Amniotic stem cell (primary cell): ENCODE measurements around the gene MMP25.
"Not testable (repeated sequence)": the region's sequence is repeated elsewhere in the genome, so short reads cannot be mapped to it uniquely, and the experiment has no call there.

Experiments used
- DNase-seq: peaks from one replicate; lab custom pipeline; 2025; lab: John Stamatoyannopoulos, UW

MMP25 gene

GRCh38 chr16:3030222-3031212 is 15.8 kb upstream of the MMP25 start:
- DNase-seq, result no peak

- DNase-seq, result no peak
These were observed 13.7 kb upstream of the MMP25 start for GRCh38 chr16:3032624-3033023.

- no peak for DNase-seq
These were observed 10.9 kb upstream of the MMP25 start for GRCh38 chr16:3035289-3035971.

GRCh38 chr16:3035972-3036725 is 10.2 kb upstream of the MMP25 start:
- no peak for DNase-seq

- no peak for DNase-seq
These were observed 9.5 kb upstream of the MMP25 start, which contains the start of gene BICDL2 for GRCh38 chr16:3036726-3037315. Gene BICDL2 (minus strand): TSS chr16:3036944. CDS start chr16:3035496, 1,448 bp downstream.

- no peak for DNase-seq
These were observed 8.1 kb upstream of the MMP25 start for GRCh38 chr16:3038256-3038655.

GRCh38 chr16:3038896-3039295 is 7.5 kb upstream of the MMP25 start:
- DNase-seq, result no peak

GRCh38 chr16:3042376-3042775 is 4.0 kb upstream of the MMP25 start:
- DNase-seq, result no peak

- no peak for DNase-seq
These were observed 1.7 kb upstream of the MMP25 start for GRCh38 chr16:3044708-3045107.

GRCh38 chr16:3046641-3047386 is 453 bp downstream of the MMP25 start:
- DNase-seq, result no peak

- no peak for DNase-seq
These were observed 993 bp downstream of the MMP25 start for GRCh38 chr16:3047387-3047720.

- no peak for DNase-seq
These were observed 3.6 kb downstream of the MMP25 start for GRCh38 chr16:3049921-3050481.

GRCh38 chr16:3050487-3050886 is 4.1 kb downstream of the MMP25 start:
- DNase-seq, result no peak

GRCh38 chr16:3051009-3051408 is 4.6 kb downstream of the MMP25 start:
- no peak for DNase-seq

- DNase-seq, result no peak
These were observed 5.1 kb downstream of the MMP25 start for GRCh38 chr16:3051494-3051893.

GRCh38 chr16:3052571-3053329 is 6.4 kb downstream of the MMP25 start:
- not testable (repeated sequence) for DNase-seq

- DNase-seq, result not testable (repeated sequence)
These were observed 7.0 kb downstream of the MMP25 start for GRCh38 chr16:3053330-3053710.

- DNase-seq, result no peak
These were observed 8.8 kb downstream of the MMP25 start for GRCh38 chr16:3054965-3055733.

- not testable (repeated sequence) for DNase-seq
These were observed 9.4 kb downstream of the MMP25 start for GRCh38 chr16:3055734-3056115.
